H9 (cell line): ENCODE data around the gene TVP23B. TPM values are rescaled to one million over a fixed set of nuclear protein-coding genes. Genes with fewer than 3 reads are reported as not detected.
A peak's percentile ranks its signal among the peaks of the same experiment; 100 is the strongest.
"Not testable (repeated sequence)": the region's sequence is repeated elsewhere in the genome, so short reads cannot be mapped to it uniquely, and the experiment has no call there.

Experiments
- DNase-seq: peaks from one replicate; pipeline ENCODE4 v3.0.0-alpha.2; 2017
- H2AFZ ChIP-seq: one replicate; pipeline ENCODE4 v1.6.1; 2013; ENCODE audit warnings: mild to moderate bottlenecking, low read length, control low read depth, moderate library complexity
- H2AK5ac ChIP-seq: 2 replicates; pipeline ENCODE4 v1.6.1; 2013; ENCODE audit warnings: low read length, control low read depth, mixed read lengths; ENCODE audit not compliant: insufficient read length
- H2BK120ac ChIP-seq: one replicate; pipeline ENCODE4 v1.6.1; 2013; ENCODE audit warnings: low read depth, mild to moderate bottlenecking, low read length, control low read depth, inconsistent platforms; ENCODE audit not compliant: poor library complexity, severe bottlenecking
- H2BK12ac ChIP-seq: 2 replicates; pipeline ENCODE4 v1.6.1; 2013; ENCODE audit warnings: low read length, control low read depth, mixed read lengths, low read depth; ENCODE audit not compliant: insufficient read length
- H2BK15ac ChIP-seq: 2 replicates; pipeline ENCODE4 v1.6.1; 2013; ENCODE audit warnings: low read depth, low read length, control low read depth
- H2BK20ac ChIP-seq: one replicate; pipeline ENCODE4 v1.6.1; 2013; ENCODE audit warnings: low read depth, mild to moderate bottlenecking, low read length, control low read depth, inconsistent platforms; ENCODE audit not compliant: poor library complexity, severe bottlenecking
- H2BK5ac ChIP-seq: 2 replicates; pipeline ENCODE4 v1.6.1; 2013; ENCODE audit warnings: low read length, control low read depth, mixed read lengths; ENCODE audit not compliant: insufficient read length
- H3K14ac ChIP-seq: 2 replicates; pipeline ENCODE4 v1.6.1; 2013; ENCODE audit warnings: low read length, control low read depth; ENCODE audit not compliant: insufficient read depth
- H3K18ac ChIP-seq: 2 replicates; pipeline ENCODE4 v1.6.1; 2013; ENCODE audit warnings: low read depth, mild to moderate bottlenecking, mixed read lengths, low read length, control low read depth; ENCODE audit not compliant: insufficient read length
- H3K23ac ChIP-seq: 2 replicates; pipeline ENCODE4 v1.6.1; 2013; ENCODE audit warnings: low read length, control low read depth, mixed read lengths, low read depth; ENCODE audit not compliant: insufficient read length
- H3K23me2 ChIP-seq: 2 replicates; pipeline ENCODE4 v1.6.1; 2013; ENCODE audit warnings: low read depth, mild to moderate bottlenecking, mixed read lengths, low read length, control low read depth; ENCODE audit not compliant: insufficient read length, poor library complexity, severe bottlenecking
- H3K27ac ChIP-seq: 2 replicates; pipeline ENCODE4 v1.5.1; 2013; ENCODE audit warnings: low read length, control low read depth, mixed read lengths, low read depth; ENCODE audit not compliant: insufficient read length
- H3K27me3 ChIP-seq: 2 replicates; pipeline ENCODE4 v1.6.1; 2013; ENCODE audit warnings: low read length, control low read depth, inconsistent platforms; ENCODE audit not compliant: insufficient read depth
- H3K4ac ChIP-seq: 2 replicates; pipeline ENCODE4 v1.6.1; 2013; ENCODE audit warnings: low read depth, mild to moderate bottlenecking, control low read depth, inconsistent platforms, low read length, moderate library complexity
- H3K4me1 ChIP-seq: 2 replicates; pipeline ENCODE4 v1.6.1; 2013; ENCODE audit warnings: low read length, control low read depth, inconsistent platforms; ENCODE audit not compliant: insufficient read depth
- H3K4me2 ChIP-seq: 2 replicates; pipeline ENCODE4 v1.6.1; 2013; ENCODE audit warnings: low read length, control low read depth, mixed read lengths; ENCODE audit not compliant: insufficient read length, insufficient read depth
- H3K56ac ChIP-seq: 2 replicates; pipeline ENCODE4 v1.6.1; 2013; ENCODE audit warnings: low read depth, mild to moderate bottlenecking, mixed read lengths, low read length, control low read depth; ENCODE audit not compliant: insufficient read length
- H3K79me1 ChIP-seq: 2 replicates; pipeline ENCODE4 v1.6.1; 2013; ENCODE audit warnings: low read depth, mild to moderate bottlenecking, moderate library complexity, low read length, control low read depth, inconsistent platforms; ENCODE audit not compliant: insufficient read depth, poor library complexity, severe bottlenecking
- H3K79me2 ChIP-seq: 2 replicates; pipeline ENCODE4 v1.6.1; 2013; ENCODE audit warnings: low read length, control low read depth, inconsistent platforms; ENCODE audit not compliant: insufficient read depth
- H3K9ac ChIP-seq: 2 replicates; pipeline ENCODE4 v1.6.1; 2013; ENCODE audit warnings: low read length, control low read depth, mixed read lengths; ENCODE audit not compliant: insufficient read length; ENCODE audit errors: extremely low read depth
- H3K9me3 ChIP-seq: one replicate; pipeline ENCODE4 v1.6.1; 2013; ENCODE audit warnings: low read depth, low read length, inconsistent platforms; ENCODE audit not compliant: control insufficient read depth
- H3T11ph ChIP-seq: one replicate; pipeline ENCODE4 v1.6.1; 2013; ENCODE audit warnings: mild to moderate bottlenecking, low read length, control low read depth, inconsistent platforms
- H4K20me1 ChIP-seq: one replicate; pipeline ENCODE4 v1.6.1; 2013; ENCODE audit not compliant: control insufficient read depth, insufficient read length, insufficient read depth
- H4K5ac ChIP-seq: 2 replicates; pipeline ENCODE4 v1.6.1; 2013; ENCODE audit warnings: low read depth, mild to moderate bottlenecking, mixed read lengths, low read length, control low read depth; ENCODE audit not compliant: insufficient read length
- H4K8ac ChIP-seq: replicated peaks from 2 replicates; pipeline ENCODE4 v1.6.1; 2013; ENCODE audit warnings: low read length, control low read depth, mixed read lengths, low read depth; ENCODE audit not compliant: insufficient read length
- H4K91ac ChIP-seq: 2 replicates; pipeline ENCODE4 v1.6.1; 2013; ENCODE audit warnings: low read depth, mild to moderate bottlenecking, moderate library complexity, mixed read lengths, low read length, control low read depth; ENCODE audit not compliant: insufficient read length
- H3K27ac Mint-ChIP-seq, 3 experiments: 2 replicates in 2 of 3; 3 replicates in 1 of 3; pipeline ENCODE4 v1.8.0; 2020 to 2021; ENCODE audit warnings: mixed read lengths in 3 of 3, mild to moderate bottlenecking in 1 of 3, moderate library complexity in 1 of 3
- H3K27me3 Mint-ChIP-seq: 2 replicates; pipeline ENCODE4 v1.8.0; 2021; ENCODE audit warnings: low read depth, mild to moderate bottlenecking, moderate library complexity, mixed read lengths
- H3K36me3 Mint-ChIP-seq, 3 experiments: 2 replicates in 2 of 3; 3 replicates in 1 of 3; pipeline ENCODE4 v1.8.0; 2020 to 2021; ENCODE audit warnings: low read depth in 3 of 3, mixed read lengths in 3 of 3; ENCODE audit not compliant: insufficient read depth in 1 of 3
- H3K4me1 Mint-ChIP-seq, 2 experiments: 2 replicates each; pipeline ENCODE4 v1.8.0; 2020; ENCODE audit warnings: mixed read lengths in 2 of 2
- H3K4me3 Mint-ChIP-seq, 2 experiments: 2 replicates in 1 of 2; 3 replicates in 1 of 2; pipeline ENCODE4 v1.8.0; 2020 to 2021; ENCODE audit warnings: mild to moderate bottlenecking in 2 of 2, mixed read lengths in 2 of 2, moderate library complexity in 1 of 2
- H3K9me3 Mint-ChIP-seq, 2 experiments: 2 replicates in 1 of 2; 3 replicates in 1 of 2; pipeline ENCODE4 v1.8.0; 2020; ENCODE audit warnings: mild to moderate bottlenecking in 2 of 2, mixed read lengths in 2 of 2, moderate library complexity in 1 of 2
- WGBS: extraction: QIAGEN DNeasy Blood & Tissue Kit; methylation state at CpG from one replicate; pipeline ENCODE4 v1.1.7; 2013; ENCODE audit warnings: missing lambda C conversion rate, low lambda C conversion rate, mixed read lengths; ENCODE audit not compliant: insufficient read length; ENCODE audit errors: extremely low coverage; 5-methylcytosine and 5-hydroxymethylcytosine counted together
- total RNA-seq: library from RNA; stranded (reverse); gene quantifications from 2 replicates; pipeline ENCODE4 v1.2.1, GENCODE V29; 2021

Gene TVP23B
- total RNA-seq, 1 experiment from 2014 or later, result 20.5 TPM

GRCh38 chr17:18741228-18741627 is 39.8 kb upstream of the TVP23B start:
- not testable (repeated sequence) for H3K27ac Mint-ChIP-seq, H3K9me3 Mint-ChIP-seq

GRCh38 chr17:18743699-18744421 is 37.1 kb upstream of the TVP23B start, which contains the start of gene FBXW10:
TSS of gene FBXW10 (plus strand) at chr17:18744054. CDS start at chr17:18744245, 191 bp downstream.
- H2AFZ ChIP-seq, H4K8ac ChIP-seq: not testable (repeated sequence)

More at GRCh38 chr17:18741228-18741627, 39.8 kb upstream of the TVP23B start:
- not testable (repeated sequence) for H3K14ac ChIP-seq, H4K5ac ChIP-seq, H2BK15ac ChIP-seq, H4K91ac ChIP-seq, H2BK12ac ChIP-seq, H3K27ac ChIP-seq, H3K27me3 Mint-ChIP-seq, H2AFZ ChIP-seq, H3K9ac ChIP-seq, DNase-seq, H2BK20ac ChIP-seq, H3K4me1 Mint-ChIP-seq, H3K4ac ChIP-seq, H2BK120ac ChIP-seq, H4K8ac ChIP-seq, H2BK5ac ChIP-seq, H3K27me3 ChIP-seq, H3K79me1 ChIP-seq, H3T11ph ChIP-seq, H3K4me2 ChIP-seq, H2AK5ac ChIP-seq, H3K23ac ChIP-seq, H3K36me3 Mint-ChIP-seq, H3K9me3 ChIP-seq, H3K23me2 ChIP-seq, H3K18ac ChIP-seq, H3K79me2 ChIP-seq, H4K20me1 ChIP-seq, H3K56ac ChIP-seq, H3K4me1 ChIP-seq, H3K4me3 Mint-ChIP-seq
- no CpG with 5 or more reads among the region's 6 CpGs for WGBS

More at GRCh38 chr17:18743699-18744421, 37.1 kb upstream of the TVP23B start, which contains the start of gene FBXW10:
- H3K14ac ChIP-seq, H3K27me3 ChIP-seq, H2BK12ac ChIP-seq, H3K27me3 Mint-ChIP-seq, H3K27ac ChIP-seq, H2BK20ac ChIP-seq, H3K27ac Mint-ChIP-seq, H3K23me2 ChIP-seq, H3K4ac ChIP-seq, H4K5ac ChIP-seq, H3T11ph ChIP-seq, H3K18ac ChIP-seq, H3K4me1 ChIP-seq, H4K91ac ChIP-seq, H2BK120ac ChIP-seq, H2BK5ac ChIP-seq, H4K20me1 ChIP-seq, H3K56ac ChIP-seq, H3K4me1 Mint-ChIP-seq, H3K36me3 Mint-ChIP-seq, H3K9me3 ChIP-seq, H3K79me2 ChIP-seq, H3K4me2 ChIP-seq, H3K9me3 Mint-ChIP-seq, DNase-seq, H3K79me1 ChIP-seq, H3K9ac ChIP-seq, H2BK15ac ChIP-seq, H3K23ac ChIP-seq, H2AK5ac ChIP-seq: not testable (repeated sequence)
- peak within 1 kb of the TSS in 1 of 2 experiments; percentile 21; a peak in 2 of 5 replicates for H3K4me3 Mint-ChIP-seq
- WGBS, result no CpG with 5 or more reads among the region's 10 CpGs
